Measurements from ENCODE around the gene CREG2.

DNA sequence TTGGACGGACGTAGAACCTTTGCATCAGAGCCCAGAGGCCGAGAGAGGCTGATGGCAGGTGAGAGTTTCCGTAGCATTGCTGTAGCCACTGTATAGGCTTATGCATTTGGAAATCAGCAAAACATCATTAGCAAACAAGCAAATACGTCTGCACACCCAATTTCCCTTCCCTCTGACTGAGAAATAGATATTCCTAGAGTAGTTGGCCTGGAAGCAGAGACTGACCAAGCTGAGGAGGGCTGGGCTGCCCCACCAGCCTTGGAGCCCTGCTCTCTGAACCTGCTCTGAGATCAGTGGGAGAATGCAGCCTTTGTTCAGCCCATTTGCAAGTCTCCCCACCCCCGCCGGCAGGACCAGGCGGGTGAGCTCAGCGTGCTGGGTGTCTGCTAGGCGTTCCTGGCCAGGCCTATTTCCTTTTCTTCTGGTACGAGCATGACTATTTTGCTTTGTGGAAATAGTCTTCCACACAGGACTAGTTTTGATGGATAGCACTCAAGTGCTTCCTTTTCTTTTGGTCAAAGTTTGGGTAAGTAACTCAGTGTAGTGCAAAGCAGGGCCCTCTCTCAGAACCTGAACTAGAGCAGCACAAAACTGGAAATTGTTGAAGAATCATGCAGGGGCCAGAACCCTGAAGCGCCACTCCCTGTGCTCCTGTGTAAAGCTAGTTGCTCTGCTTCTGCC lies 56.9 kb downstream of the CREG2 start:
- TF ChIP-seq, protein P1, sequence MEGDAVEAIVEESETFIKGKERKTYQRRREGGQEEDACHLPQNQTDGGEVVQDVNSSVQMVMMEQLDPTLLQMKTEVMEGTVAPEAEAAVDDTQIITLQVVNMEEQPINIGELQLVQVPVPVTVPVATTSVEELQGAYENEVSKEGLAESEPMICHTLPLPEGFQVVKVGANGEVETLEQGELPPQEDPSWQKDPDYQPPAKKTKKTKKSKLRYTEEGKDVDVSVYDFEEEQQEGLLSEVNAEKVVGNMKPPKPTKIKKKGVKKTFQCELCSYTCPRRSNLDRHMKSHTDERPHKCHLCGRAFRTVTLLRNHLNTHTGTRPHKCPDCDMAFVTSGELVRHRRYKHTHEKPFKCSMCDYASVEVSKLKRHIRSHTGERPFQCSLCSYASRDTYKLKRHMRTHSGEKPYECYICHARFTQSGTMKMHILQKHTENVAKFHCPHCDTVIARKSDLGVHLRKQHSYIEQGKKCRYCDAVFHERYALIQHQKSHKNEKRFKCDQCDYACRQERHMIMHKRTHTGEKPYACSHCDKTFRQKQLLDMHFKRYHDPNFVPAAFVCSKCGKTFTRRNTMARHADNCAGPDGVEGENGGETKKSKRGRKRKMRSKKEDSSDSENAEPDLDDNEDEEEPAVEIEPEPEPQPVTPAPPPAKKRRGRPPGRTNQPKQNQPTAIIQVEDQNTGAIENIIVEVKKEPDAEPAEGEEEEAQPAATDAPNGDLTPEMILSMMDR (IDR thresholded peaks at IDR 0.05): no peak
- TF ChIP-seq POLR2A (IDR thresholded peaks at IDR 0.05): no peak
